GM06990 (cell line): ENCODE data around the gene TADA1.
A peak's percentile ranks its signal among the peaks of the same experiment; 100 is the strongest.

ENCODE experiments used
- DNase-seq: peaks from one replicate; pipeline ENCODE4 v3.0.0-alpha.2; 2011; ENCODE audit not compliant: insufficient read length; ENCODE audit errors: extremely low read depth
- H3K27me3 ChIP-seq: replicated peaks from 2 replicates; pipeline ENCODE4 v1.6.0; 2011; ENCODE audit warnings: low read length; ENCODE audit not compliant: control insufficient read depth, insufficient read depth
- H3K36me3 ChIP-seq: 2 replicates; pipeline ENCODE4 v1.5.1; 2011; ENCODE audit warnings: low read length; ENCODE audit not compliant: control insufficient read depth, insufficient read depth
- H3K4me3 ChIP-seq: replicated peaks from 2 replicates; pipeline ENCODE4 v1.5.1; 2011; ENCODE audit warnings: low read depth, mild to moderate bottlenecking, control low read depth, low read length
- TF ChIP-seq, protein P1 (sequence below): IDR thresholded peaks from 2 replicates; pipeline ENCODE4 v1.5.1; 2011; ENCODE audit warnings: low read length, control low read depth, mild to moderate bottlenecking, inconsistent platforms; ENCODE audit not compliant: insufficient read depth, poor library complexity, severe bottlenecking

Gene TADA1

GRCh38 chr1:166875734-166876539 is at the start of gene TADA1:
Gene TADA1 (minus strand): TSS chr1:166876264. CDS start chr1:166876233, 31 bp downstream.
- Histone ChIP-seq H3K36me3 (no peaks in the 10 kb centered on the region), H3K27me3 (no peaks in the 10 kb centered on the region), H3K4me3 (peak within 1 kb of the TSS; percentile 84)
- DNase-seq = peak; percentile 98
- TF ChIP-seq, protein P1, sequence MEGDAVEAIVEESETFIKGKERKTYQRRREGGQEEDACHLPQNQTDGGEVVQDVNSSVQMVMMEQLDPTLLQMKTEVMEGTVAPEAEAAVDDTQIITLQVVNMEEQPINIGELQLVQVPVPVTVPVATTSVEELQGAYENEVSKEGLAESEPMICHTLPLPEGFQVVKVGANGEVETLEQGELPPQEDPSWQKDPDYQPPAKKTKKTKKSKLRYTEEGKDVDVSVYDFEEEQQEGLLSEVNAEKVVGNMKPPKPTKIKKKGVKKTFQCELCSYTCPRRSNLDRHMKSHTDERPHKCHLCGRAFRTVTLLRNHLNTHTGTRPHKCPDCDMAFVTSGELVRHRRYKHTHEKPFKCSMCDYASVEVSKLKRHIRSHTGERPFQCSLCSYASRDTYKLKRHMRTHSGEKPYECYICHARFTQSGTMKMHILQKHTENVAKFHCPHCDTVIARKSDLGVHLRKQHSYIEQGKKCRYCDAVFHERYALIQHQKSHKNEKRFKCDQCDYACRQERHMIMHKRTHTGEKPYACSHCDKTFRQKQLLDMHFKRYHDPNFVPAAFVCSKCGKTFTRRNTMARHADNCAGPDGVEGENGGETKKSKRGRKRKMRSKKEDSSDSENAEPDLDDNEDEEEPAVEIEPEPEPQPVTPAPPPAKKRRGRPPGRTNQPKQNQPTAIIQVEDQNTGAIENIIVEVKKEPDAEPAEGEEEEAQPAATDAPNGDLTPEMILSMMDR = peak; percentile 38

- TF ChIP-seq, protein P1 = no peak
- no peaks in the 10 kb centered on the region for H3K27me3 ChIP-seq
- no peak overlapping the region for H3K4me3 ChIP-seq
- no peaks in the 10 kb centered on the region for H3K36me3 ChIP-seq
- peak; percentile 18 for DNase-seq
Measured at GRCh38 chr1:166924823-166925541, 48.9 kb upstream of the TADA1 start.

DNA sequence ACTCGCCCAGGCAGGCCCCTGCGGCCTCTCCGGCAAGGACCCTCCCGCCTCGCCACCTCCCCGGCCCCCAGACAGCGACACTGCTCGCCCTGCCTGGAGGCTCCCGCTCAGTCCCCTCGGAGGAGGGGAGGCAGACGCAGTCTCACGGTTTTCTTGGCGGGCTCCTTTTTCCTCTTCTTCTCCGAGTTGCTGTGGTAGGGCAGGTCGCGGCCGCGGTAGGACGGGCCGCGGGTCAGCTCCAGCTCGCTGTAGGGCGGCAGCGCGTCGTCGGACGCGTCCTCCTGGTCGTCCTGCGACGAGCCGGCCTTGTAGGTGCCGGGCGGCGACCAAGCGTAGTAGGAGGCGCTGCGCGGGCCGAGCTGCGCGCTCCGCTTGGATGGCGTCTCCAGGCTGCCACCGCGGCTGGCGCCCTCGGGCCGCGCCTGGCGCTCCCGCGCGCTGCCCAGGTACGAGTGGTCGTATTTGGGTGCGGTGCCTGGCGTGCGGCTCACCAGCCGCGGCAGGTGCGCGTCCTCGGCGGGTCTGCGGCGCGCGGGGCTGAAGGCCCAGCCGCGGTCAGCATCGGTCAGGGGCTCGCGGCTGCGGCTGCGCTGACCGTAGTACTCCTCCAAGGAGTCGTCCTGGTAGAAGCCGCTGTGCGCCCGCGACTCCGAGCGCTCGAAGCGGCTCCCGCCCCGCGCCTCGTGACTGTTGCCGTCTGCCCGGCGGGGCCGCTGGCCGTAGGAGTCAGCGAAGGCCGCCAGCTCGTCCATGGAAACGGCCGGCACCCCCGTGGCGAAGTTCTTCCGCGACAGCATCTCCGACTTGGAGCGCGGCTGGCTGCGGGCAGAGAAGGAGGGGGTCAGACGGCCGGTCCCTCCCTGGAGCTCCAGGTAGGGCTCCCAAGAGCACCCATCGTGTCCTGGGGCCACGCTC is 44.8 kb upstream of the TADA1 start:
- no peak overlapping the region for H3K4me3 ChIP-seq
- no peak for DNase-seq
- no peaks in the 10 kb centered on the region for H3K27me3 ChIP-seq
- TF ChIP-seq, protein P1 = no peak
- no peaks in the 10 kb centered on the region for H3K36me3 ChIP-seq

- TF ChIP-seq, protein P1 = no peak
- Histone ChIP-seq H3K27me3 (no peaks in the 10 kb centered on the region), H3K4me3 (no peak overlapping the region), H3K36me3 (no peaks in the 10 kb centered on the region)
- no peak for DNase-seq
Measured at GRCh38 chr1:166918956-166919316, 42.9 kb upstream of the TADA1 start.

- Histone ChIP-seq H3K27me3 (no peaks in the 10 kb centered on the region), H3K4me3 (no peak overlapping the region), H3K36me3 (no peaks in the 10 kb centered on the region)
- TF ChIP-seq, protein P1 = no peak
- no peak for DNase-seq
Measured at GRCh38 chr1:166918088-166918955, 42.3 kb upstream of the TADA1 start.
